ENCODE data around the gene ZNF813. TPM values are rescaled to one million over a fixed set of nuclear protein-coding genes. Genes with fewer than 3 reads are reported as not detected.

The ZNF813 gene
- total and polyA plus RNA-seq, 3 donors from 2014 or later, result 2.0 to 4.8 (median 4.6) TPM

- intact Hi-C loops (cut with DNase I; ENCODE audit: low total_unique reads), result no loop called here
- Histone ChIP-seq H3K4me3 (no peak overlapping the region), H3K9me3 (no peaks in the 10 kb centered on the region), H3K27ac (no peak overlapping the region), H3K27me3 (no peaks in the 10 kb centered on the region), H3K36me3 (ENCODE audit: low read depth, missing control alignments) (no peaks in the 10 kb centered on the region), H3K4me1 (no peaks in the 10 kb centered on the region)
- TF ChIP-seq POLR2A (IDR thresholded peaks at IDR 0.05) (no peak), CTCF (IDR thresholded peaks at IDR 0.05) (no peak)
- DNase-seq, result no peak
- 84 to 89% methylated on average over 4 of the region's 4 CpGs for WGBS, 2 donors
Observed at GRCh38 chr19:53531457-53531856, 63.9 kb downstream of the ZNF813 start.

DNA sequence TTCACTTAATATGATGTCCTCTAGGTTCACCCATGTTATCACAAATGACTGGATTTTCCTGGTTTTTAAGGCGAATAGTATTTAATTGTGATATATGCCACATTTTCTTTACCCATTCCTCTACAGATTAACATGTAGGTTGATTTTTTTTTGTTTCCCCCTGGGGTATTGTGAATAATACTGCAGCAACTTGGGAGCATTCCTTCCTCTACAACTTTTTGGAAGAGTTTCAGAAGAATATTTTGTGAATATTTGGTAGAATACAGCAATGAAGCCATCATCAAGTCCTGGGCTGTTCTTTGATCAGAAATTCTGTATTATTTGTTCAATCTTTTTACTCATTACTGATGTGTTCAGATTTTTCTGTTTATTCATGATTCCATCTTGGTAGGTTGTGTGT lies 64.8 kb downstream of the ZNF813 start:
- Histone ChIP-seq H3K27me3 (no peaks in the 10 kb centered on the region), H3K27ac (no peak overlapping the region), H3K9me3 (no peaks in the 10 kb centered on the region), H3K36me3 (ENCODE audit: low read depth, missing control alignments) (no peaks in the 10 kb centered on the region), H3K4me1 (no peaks in the 10 kb centered on the region), H3K4me3 (no peak overlapping the region)
- DNase-seq, result no peak
- WGBS, 2 donors, result 91% methylated on average over 1 of the region's 1 CpG
- TF ChIP-seq POLR2A (IDR thresholded peaks at IDR 0.05) (no peak), CTCF (IDR thresholded peaks at IDR 0.05) (no peak)
- intact Hi-C loops (cut with DNase I; ENCODE audit: low total_unique reads), result no loop called here

DNA sequence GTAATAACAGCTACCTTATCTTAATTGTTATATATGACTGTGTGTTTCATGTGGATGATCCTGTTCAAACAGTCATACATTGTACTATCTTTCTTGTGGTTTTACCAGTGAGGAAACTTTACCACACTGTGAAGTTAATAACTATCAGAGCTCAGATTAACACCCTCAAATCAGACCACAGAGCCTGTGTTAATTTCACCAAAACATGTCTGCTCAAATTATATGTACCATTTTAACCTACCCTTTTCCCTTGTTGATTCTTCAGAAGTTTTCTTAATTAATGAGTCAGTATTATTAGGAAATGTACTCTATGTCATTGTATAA lies 68.7 kb downstream of the ZNF813 start:
- H3K4me1 ChIP-seq, result no peaks in the 10 kb centered on the region
- intact Hi-C loops (cut with DNase I; ENCODE audit: low total_unique reads), result no loop called here
- H3K27ac ChIP-seq, result no peak overlapping the region
- H3K4me3 ChIP-seq, result no peak overlapping the region
- DNase-seq, result no peak
- TF ChIP-seq CTCF (IDR thresholded peaks at IDR 0.05) (no peak), POLR2A (IDR thresholded peaks at IDR 0.05) (no peak)
- H3K9me3 ChIP-seq, result no peaks in the 10 kb centered on the region
- H3K27me3 ChIP-seq, result no peaks in the 10 kb centered on the region
- no peaks in the 10 kb centered on the region for H3K36me3 ChIP-seq (ENCODE audit: low read depth, missing control alignments)

DNA sequence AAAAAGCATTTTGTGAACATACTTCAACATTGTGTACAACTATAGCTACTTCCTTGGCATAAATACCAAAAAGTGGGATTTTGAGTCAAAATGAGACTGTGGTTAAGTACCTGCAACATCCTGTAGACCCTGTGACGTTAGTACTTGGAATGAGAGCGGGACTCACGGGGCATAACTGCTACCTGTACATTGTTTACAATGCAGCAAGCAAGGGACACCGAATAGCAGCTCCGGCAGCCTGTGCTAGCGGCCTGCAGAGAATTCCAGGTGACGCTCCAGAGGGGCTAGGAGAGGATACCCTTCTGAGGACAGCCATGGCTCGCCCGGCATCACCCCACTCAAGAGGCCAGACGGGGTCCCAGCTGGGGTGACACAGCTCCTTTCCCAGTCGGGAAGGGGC lies 69.6 kb downstream of the ZNF813 start:
- Histone ChIP-seq H3K27me3 (no peaks in the 10 kb centered on the region), H3K4me3 (peak overlapping the region; percentile 75 to 90), H3K4me1 (no peaks in the 10 kb centered on the region), H3K9me3 (no peaks in the 10 kb centered on the region), H3K27ac (peak overlapping the region; percentile 82 to 83), H3K36me3 (ENCODE audit: low read depth, missing control alignments) (no peaks in the 10 kb centered on the region)
- TF ChIP-seq POLR2A (IDR thresholded peaks at IDR 0.05), result no peak
- no peak for TF ChIP-seq CTCF (IDR thresholded peaks at IDR 0.05)
- DNase-seq, result no peak
- intact Hi-C loops (cut with DNase I; ENCODE audit: low total_unique reads), result no loop called here
- WGBS, 2 donors, result 32 to 34% methylated on average over 10 to 11 of the region's 11 CpGs

- WGBS, 2 donors, result 42 to 53% methylated on average over 32 to 81 of the region's 81 CpGs
Observed at GRCh38 chr19:53537521-53538377, 70.2 kb downstream of the ZNF813 start, which contains the start of gene ZNF331. Gene ZNF331, plus strand, starts transcription at chr19:53538145. Its CDS starts 31,232 bp downstream, at chr19:53569377.

More at GRCh38 chr19:53537521-53538377, 70.2 kb downstream of the ZNF813 start, which contains the start of gene ZNF331:
- Histone ChIP-seq H3K4me1 (no peaks in the 10 kb centered on the region), H3K36me3 (ENCODE audit: low read depth, missing control alignments) (no peaks in the 10 kb centered on the region), H3K4me3 (peak within 1 kb of the TSS; percentile 75 to 90), H3K27me3 (no peaks in the 10 kb centered on the region), H3K27ac (peak within 1 kb of the TSS; percentile 82 to 83), H3K9me3 (no peaks in the 10 kb centered on the region)
- DNase-seq, result peak; percentile 85
- TF ChIP-seq CTCF (IDR thresholded peaks at IDR 0.05) (peak in 2 of 3 experiments; percentile 37 to 39), POLR2A (IDR thresholded peaks at IDR 0.05) (peak; percentile 29)
- intact Hi-C loops (cut with DNase I; ENCODE audit: low total_unique reads), result no loop called here

Measured in testis (tissue), 3 donors.